LNCAP (cell line): ENCODE results near the gene ENDOV.

ENCODE experiments used
- CTCF ChIP-seq: fragments of 450-650 bp; IDR thresholded peaks from 2 replicates; pipeline ENCODE4 v1.5.1; 2017; ENCODE audit warnings: mild to moderate bottlenecking

ENDOV gene

GRCh38 chr17:80452173-80452915, 37.4 kb downstream of the ENDOV start:
- no peak for TF ChIP-seq CTCF

GRCh38 chr17:80453126-80453997, 38.4 kb downstream of the ENDOV start:
- no peak for TF ChIP-seq CTCF

GRCh38 chr17:80453998-80454556, 39.1 kb downstream of the ENDOV start:
- TF ChIP-seq CTCF = no peak

GRCh38 chr17:80454557-80455335, 39.8 kb downstream of the ENDOV start:
- TF ChIP-seq CTCF = no peak

GRCh38 chr17:80455336-80455710, 40.4 kb downstream of the ENDOV start:
- no peak for TF ChIP-seq CTCF

- TF ChIP-seq CTCF = no peak
These were observed 40.8 kb downstream of the ENDOV start for GRCh38 chr17:80455784-80456183.

- no peak for TF ChIP-seq CTCF
These were observed 41.7 kb downstream of the ENDOV start for GRCh38 chr17:80456465-80457235.
